Measurements from ENCODE around the gene WNT2B.

- TF ChIP-seq EZH2 (IDR thresholded peaks at IDR 0.05; ENCODE audit: borderline replicate concordance, control insufficient read depth, low read depth, low read length) (no peak), RAD21 (IDR thresholded peaks at IDR 0.05; ENCODE audit: insufficient read depth, low read depth, low read length) (no peak), CREB1 (IDR thresholded peaks at IDR 0.05; ENCODE audit: low read depth) (no peak), ZNF622 (IDR thresholded peaks at IDR 0.05) (no peak), TAF1 (IDR thresholded peaks at IDR 0.05; ENCODE audit: borderline replicate concordance, low read depth, low read length) (no peak), MTA3 (IDR thresholded peaks at IDR 0.05; ENCODE audit: borderline replicate concordance, low read length) (no peak), ZNF274 (IDR thresholded peaks at IDR 0.05; ENCODE audit: insufficient read depth, insufficient read length) (no peak)
- TF ChIP-seq, protein P1, sequence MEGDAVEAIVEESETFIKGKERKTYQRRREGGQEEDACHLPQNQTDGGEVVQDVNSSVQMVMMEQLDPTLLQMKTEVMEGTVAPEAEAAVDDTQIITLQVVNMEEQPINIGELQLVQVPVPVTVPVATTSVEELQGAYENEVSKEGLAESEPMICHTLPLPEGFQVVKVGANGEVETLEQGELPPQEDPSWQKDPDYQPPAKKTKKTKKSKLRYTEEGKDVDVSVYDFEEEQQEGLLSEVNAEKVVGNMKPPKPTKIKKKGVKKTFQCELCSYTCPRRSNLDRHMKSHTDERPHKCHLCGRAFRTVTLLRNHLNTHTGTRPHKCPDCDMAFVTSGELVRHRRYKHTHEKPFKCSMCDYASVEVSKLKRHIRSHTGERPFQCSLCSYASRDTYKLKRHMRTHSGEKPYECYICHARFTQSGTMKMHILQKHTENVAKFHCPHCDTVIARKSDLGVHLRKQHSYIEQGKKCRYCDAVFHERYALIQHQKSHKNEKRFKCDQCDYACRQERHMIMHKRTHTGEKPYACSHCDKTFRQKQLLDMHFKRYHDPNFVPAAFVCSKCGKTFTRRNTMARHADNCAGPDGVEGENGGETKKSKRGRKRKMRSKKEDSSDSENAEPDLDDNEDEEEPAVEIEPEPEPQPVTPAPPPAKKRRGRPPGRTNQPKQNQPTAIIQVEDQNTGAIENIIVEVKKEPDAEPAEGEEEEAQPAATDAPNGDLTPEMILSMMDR (IDR thresholded peaks at IDR 0.05 in 2 of 3, conservative IDR thresholded peaks at IDR 0.05 in 1 of 3; ENCODE audit: control insufficient read depth in 2 of 3, extremely low read depth in 1 of 3, insufficient read depth in 1 of 3, low read depth in 3 of 3, low read length in 3 of 3), result no peak
- TF ChIP-seq, protein P2, sequence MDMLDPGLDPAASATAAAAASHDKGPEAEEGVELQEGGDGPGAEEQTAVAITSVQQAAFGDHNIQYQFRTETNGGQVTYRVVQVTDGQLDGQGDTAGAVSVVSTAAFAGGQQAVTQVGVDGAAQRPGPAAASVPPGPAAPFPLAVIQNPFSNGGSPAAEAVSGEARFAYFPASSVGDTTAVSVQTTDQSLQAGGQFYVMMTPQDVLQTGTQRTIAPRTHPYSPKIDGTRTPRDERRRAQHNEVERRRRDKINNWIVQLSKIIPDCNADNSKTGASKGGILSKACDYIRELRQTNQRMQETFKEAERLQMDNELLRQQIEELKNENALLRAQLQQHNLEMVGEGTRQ (IDR thresholded peaks at IDR 0.05; ENCODE audit: borderline replicate concordance, low read depth, low read length), result no peak
Measured at GRCh38 chr1:112502826-112503225, 5.9 kb upstream of the WNT2B start.
